GM18517 (cell line): Measurements from ENCODE around the gene IL1RAP.
A peak's percentile ranks its signal among the peaks of the same experiment; 100 is the strongest.
"Not testable (repeated sequence)": the region's sequence is repeated elsewhere in the genome, so short reads cannot be mapped to it uniquely, and the experiment has no call there.

Experiments used
- ATAC-seq: cut with Tn5 transposase; IDR thresholded peaks from one replicate; pipeline ENCODE4 v1.9.1; 2021; ENCODE audit warnings: mild to moderate bottlenecking, moderate library complexity; ENCODE audit not compliant: unreplicated experiment

The IL1RAP gene

GRCh38 chr3:190513409-190514370 lies at the start of gene IL1RAP:
IL1RAP (plus strand) TSS chr3:190514085; CDS start chr3:190564290, 50,205 bp downstream.
- peak; percentile 89 for ATAC-seq

- no peak for ATAC-seq
These were observed 46.0 kb upstream of the IL1RAP start for GRCh38 chr3:190467922-190468321.

- not testable (repeated sequence) for ATAC-seq
These were observed 40.6 kb upstream of the IL1RAP start for GRCh38 chr3:190473261-190473660.

- no peak for ATAC-seq
These were observed 32.1 kb upstream of the IL1RAP start for GRCh38 chr3:190481779-190482178.

- ATAC-seq, result no peak
These were observed 27.9 kb upstream of the IL1RAP start for GRCh38 chr3:190485830-190486532.

GRCh38 chr3:190486533-190486864 lies 27.4 kb upstream of the IL1RAP start:
- no peak for ATAC-seq

- no peak for ATAC-seq
These were observed 26.8 kb upstream of the IL1RAP start for GRCh38 chr3:190486908-190487607.

GRCh38 chr3:190491533-190492054 lies 22.3 kb upstream of the IL1RAP start:
- no peak for ATAC-seq

GRCh38 chr3:190492129-190492528 lies 21.8 kb upstream of the IL1RAP start:
- no peak for ATAC-seq

- no peak for ATAC-seq
These were observed 20.9 kb upstream of the IL1RAP start for GRCh38 chr3:190492966-190493365.

- ATAC-seq, result no peak
These were observed 19.0 kb upstream of the IL1RAP start for GRCh38 chr3:190494907-190495306.

- no peak for ATAC-seq
These were observed 18.5 kb upstream of the IL1RAP start for GRCh38 chr3:190495354-190495753.

- ATAC-seq, result no peak
These were observed 18.1 kb upstream of the IL1RAP start for GRCh38 chr3:190495796-190496195.

GRCh38 chr3:190496859-190497258 lies 17.0 kb upstream of the IL1RAP start:
- ATAC-seq, result no peak

- ATAC-seq, result no peak
These were observed 16.1 kb upstream of the IL1RAP start for GRCh38 chr3:190497811-190498210.

- ATAC-seq, result no peak
These were observed 15.6 kb upstream of the IL1RAP start for GRCh38 chr3:190498293-190498692.

GRCh38 chr3:190499122-190499521 lies 14.8 kb upstream of the IL1RAP start:
- no peak for ATAC-seq

- ATAC-seq, result no peak
These were observed 10.9 kb upstream of the IL1RAP start for GRCh38 chr3:190502946-190503345.

- no peak for ATAC-seq
These were observed 9.3 kb upstream of the IL1RAP start for GRCh38 chr3:190504354-190505125.

- no peak for ATAC-seq
These were observed 8.4 kb upstream of the IL1RAP start for GRCh38 chr3:190505381-190506003.
